SKM-1 treated with dmso at 0.1 percent for 144 hours (cell line): ENCODE results near the gene EMX2.

Experiments used
- DNase-seq: peaks from one replicate; lab custom pipeline; 2025; ENCODE audit not compliant: unreplicated experiment; lab: John Stamatoyannopoulos, UW

EMX2 gene

GRCh38 chr10:117531371-117532002, 11.1 kb upstream of the EMX2 start:
- no peak for DNase-seq

- no peak for DNase-seq
Observed at GRCh38 chr10:117532003-117532385, 10.6 kb upstream of the EMX2 start.

- DNase-seq: no peak
Observed at GRCh38 chr10:117532451-117533107, 10.0 kb upstream of the EMX2 start.

GRCh38 chr10:117533507-117534281, 8.9 kb upstream of the EMX2 start:
- DNase-seq: no peak

GRCh38 chr10:117534321-117535297, 7.9 kb upstream of the EMX2 start:
- no peak for DNase-seq

GRCh38 chr10:117535298-117536071, 7.1 kb upstream of the EMX2 start:
- DNase-seq: no peak

GRCh38 chr10:117536072-117536865, 6.3 kb upstream of the EMX2 start:
- no peak for DNase-seq

- DNase-seq: no peak
Observed at GRCh38 chr10:117536866-117537435, 5.6 kb upstream of the EMX2 start.

GRCh38 chr10:117537436-117537903, 5.1 kb upstream of the EMX2 start:
- DNase-seq: peak; percentile 6

- no peak for DNase-seq
Observed at GRCh38 chr10:117537904-117538524, 4.5 kb upstream of the EMX2 start.

- no peak for DNase-seq
Observed at GRCh38 chr10:117539361-117539773, 3.2 kb upstream of the EMX2 start.

GRCh38 chr10:117539903-117540639, 2.5 kb upstream of the EMX2 start:
- no peak for DNase-seq

- no peak for DNase-seq
Observed at GRCh38 chr10:117540640-117541404, 1.7 kb upstream of the EMX2 start.

- DNase-seq: no peak
Observed at GRCh38 chr10:117541405-117541908, 1.1 kb upstream of the EMX2 start.

- DNase-seq: no peak
Observed at GRCh38 chr10:117541909-117542705, 439 bp upstream of the EMX2 start.
